Activated CD4-positive, CD25-positive, alpha-beta regulatory T cell (primary cell): ENCODE data around the gene CANT1.

Source experiments
- DNase-seq, 4 experiments: peaks; one replicate each; lab custom pipeline; 2025; lab: John Stamatoyannopoulos, UW

Gene CANT1

GRCh38 chr17:79007504-79008381 is 1.8 kb downstream of the CANT1 start:
- no peak for DNase-seq

GRCh38 chr17:79006794-79007503 is 2.6 kb downstream of the CANT1 start:
- no peak for DNase-seq

- DNase-seq, result no peak
These were observed 3.5 kb downstream of the CANT1 start for GRCh38 chr17:79006046-79006445.

- DNase-seq, result no peak
These were observed 4.3 kb downstream of the CANT1 start for GRCh38 chr17:79005063-79005861.

GRCh38 chr17:79003661-79004411 is 5.7 kb downstream of the CANT1 start:
- DNase-seq, result no peak

GRCh38 chr17:79002796-79003593 is 6.6 kb downstream of the CANT1 start:
- DNase-seq, result no peak

- DNase-seq, result no peak
These were observed 7.3 kb downstream of the CANT1 start for GRCh38 chr17:79002291-79002690.

GRCh38 chr17:79001190-79002020 is 8.2 kb downstream of the CANT1 start:
- no peak for DNase-seq

- DNase-seq, result no peak
These were observed 9.0 kb downstream of the CANT1 start for GRCh38 chr17:79000396-79001189.

- DNase-seq, result no peak
These were observed 9.6 kb downstream of the CANT1 start for GRCh38 chr17:78999947-79000395.

- no peak for DNase-seq
These were observed 10.4 kb downstream of the CANT1 start for GRCh38 chr17:78999056-78999768.

GRCh38 chr17:78998311-78999055 is 11.1 kb downstream of the CANT1 start:
- DNase-seq, result no peak

GRCh38 chr17:78997881-78998280 is 11.7 kb downstream of the CANT1 start:
- no peak for DNase-seq

GRCh38 chr17:78997231-78997741 is 12.3 kb downstream of the CANT1 start:
- DNase-seq, result no peak

- DNase-seq, result no peak
These were observed 12.8 kb downstream of the CANT1 start for GRCh38 chr17:78996781-78997201.

GRCh38 chr17:78995761-78996451 is 13.7 kb downstream of the CANT1 start:
- DNase-seq, result no peak
